Astrocyte (in vitro differentiated cells and primary cell): ENCODE measurements around the gene PGK2. TPM values are rescaled to one million over a fixed set of nuclear protein-coding genes. Genes with fewer than 3 reads are reported as not detected.
"Not testable (repeated sequence)": the region's sequence is repeated elsewhere in the genome, so short reads cannot be mapped to it uniquely, and the experiment has no call there.

Experiments
- DNase-seq: peaks from one replicate; pipeline ENCODE4 v3.0.0-alpha.2; 2010; ENCODE audit warnings: low read depth
- FAIRE-seq: peaks from 2 replicates; lab custom pipeline; 2011; peaks lifted over from hg19 to GRCh38; lab: Jason Lieb, UNC
- H2AFZ ChIP-seq: 2 replicates; pipeline ENCODE4 v1.6.0; 2012; ENCODE audit warnings: low read depth, low read length, inconsistent platforms
- H3K27ac ChIP-seq: 2 replicates; pipeline ENCODE4 v1.5.1; 2011; ENCODE audit warnings: low read depth, low read length, inconsistent platforms
- H3K27me3 ChIP-seq: 2 replicates; pipeline ENCODE4 v1.6.0; 2011; ENCODE audit warnings: low read length, inconsistent platforms; ENCODE audit not compliant: insufficient read depth
- H3K36me3 ChIP-seq: 2 replicates; pipeline ENCODE4 v1.5.1; 2011; ENCODE audit warnings: low read length, inconsistent platforms; ENCODE audit not compliant: insufficient read depth
- H3K4me1 ChIP-seq: 2 replicates; pipeline ENCODE4 v1.5.1; 2011; ENCODE audit warnings: low read length, inconsistent platforms; ENCODE audit not compliant: insufficient read depth
- H3K4me2 ChIP-seq: 2 replicates; pipeline ENCODE4 v1.6.0; 2012; ENCODE audit warnings: low read length, inconsistent platforms
- H3K4me3 ChIP-seq: 2 replicates; pipeline ENCODE4 v1.5.1; 2011; ENCODE audit warnings: low read depth, mild to moderate bottlenecking, low read length, inconsistent platforms; ENCODE audit not compliant: insufficient read depth
- H3K79me2 ChIP-seq: 2 replicates; pipeline ENCODE4 v1.6.0; 2012; ENCODE audit warnings: mild to moderate bottlenecking, low read length, inconsistent platforms; ENCODE audit not compliant: insufficient read depth
- H3K9ac ChIP-seq: 2 replicates; pipeline ENCODE4 v1.6.0; 2012; ENCODE audit warnings: mild to moderate bottlenecking, low read length, inconsistent platforms
- H3K9me3 ChIP-seq: 2 replicates; pipeline ENCODE4 v1.5.1; 2012; ENCODE audit warnings: low read depth, mild to moderate bottlenecking, low read length, inconsistent platforms; ENCODE audit not compliant: insufficient read depth
- H4K20me1 ChIP-seq: 2 replicates; pipeline ENCODE4 v1.6.0; 2012; ENCODE audit warnings: low read length, inconsistent platforms; ENCODE audit not compliant: insufficient read depth
- H3K27ac Mint-ChIP-seq: one replicate; pipeline ENCODE4 v1.8.0; 2021; ENCODE audit warnings: mild to moderate bottlenecking, mixed read lengths; ENCODE audit not compliant: unreplicated experiment
- H3K27me3 Mint-ChIP-seq: one replicate; pipeline ENCODE4 v1.8.0; 2021; ENCODE audit warnings: low read depth, mixed read lengths; ENCODE audit not compliant: unreplicated experiment
- H3K36me3 Mint-ChIP-seq: one replicate; pipeline ENCODE4 v1.8.0; 2021; ENCODE audit warnings: low read depth, mixed read lengths; ENCODE audit not compliant: unreplicated experiment
- H3K4me1 Mint-ChIP-seq: one replicate; pipeline ENCODE4 v1.8.0; 2021; ENCODE audit warnings: low read depth, mixed read lengths; ENCODE audit not compliant: unreplicated experiment
- H3K4me3 Mint-ChIP-seq: one replicate; pipeline ENCODE4 v1.8.0; 2021; ENCODE audit warnings: mild to moderate bottlenecking, moderate library complexity, mixed read lengths; ENCODE audit not compliant: unreplicated experiment
- H3K9me3 Mint-ChIP-seq: one replicate; pipeline ENCODE4 v1.8.0; 2021; ENCODE audit warnings: mild to moderate bottlenecking, mixed read lengths; ENCODE audit not compliant: unreplicated experiment
- CTCF ChIP-seq: IDR thresholded peaks from 2 replicates; pipeline ENCODE4 v1.5.1; 2011; ENCODE audit warnings: low read depth, mild to moderate bottlenecking, inconsistent platforms, low read length, moderate library complexity; ENCODE audit not compliant: insufficient read depth
- EZH2 ChIP-seq: IDR thresholded peaks from 2 replicates; pipeline ENCODE4 v1.6.1; 2012; ENCODE audit warnings: mild to moderate bottlenecking, low read length, inconsistent platforms; ENCODE audit not compliant: insufficient read depth
- total RNA-seq: library from RNA; stranded (reverse); gene quantifications from 2 replicates; pipeline ENCODE4 v1.2.1, GENCODE V29; 2021

Gene PGK2
- total RNA-seq, 1 donor from 2014 or later = not detected

- H3K27me3 Mint-ChIP-seq = no peaks in the 10 kb centered on the region
- H3K27ac Mint-ChIP-seq = no peak overlapping the region
- H3K4me3 Mint-ChIP-seq = no peak overlapping the region
- FAIRE-seq = no peak
- Histone ChIP-seq H3K27ac (no peak overlapping the region), H3K9ac (no peak overlapping the region), H3K79me2 (no peaks in the 10 kb centered on the region), H3K36me3 (no peaks in the 10 kb centered on the region), H3K4me2 (no peak overlapping the region), H3K4me1 (no peaks in the 10 kb centered on the region), H4K20me1 (no peaks in the 10 kb centered on the region), H3K9me3 (no peaks in the 10 kb centered on the region), H3K27me3 (no peaks in the 10 kb centered on the region), H2AFZ (no peak overlapping the region), H3K4me3 (no peak overlapping the region)
- H3K9me3 Mint-ChIP-seq = peaks cover 3% of the 10 kb centered on the region
- no peak for DNase-seq
- TF ChIP-seq EZH2 (no peak), CTCF (no peak)
- no peaks in the 10 kb centered on the region for H3K36me3 Mint-ChIP-seq
- H3K4me1 Mint-ChIP-seq = no peaks in the 10 kb centered on the region
These were observed 12.0 kb upstream of the PGK2 start for GRCh38 chr6:49799090-49799489.

GRCh38 chr6:49796842-49797455 is 9.9 kb upstream of the PGK2 start:
- not testable (repeated sequence) for H3K9ac ChIP-seq, H4K20me1 ChIP-seq, H3K4me1 ChIP-seq, H3K79me2 ChIP-seq, H3K9me3 Mint-ChIP-seq, H3K27me3 ChIP-seq, H3K9me3 ChIP-seq, H3K36me3 Mint-ChIP-seq, H3K4me3 Mint-ChIP-seq, H3K27me3 Mint-ChIP-seq, FAIRE-seq, H3K4me2 ChIP-seq, H3K4me3 ChIP-seq, H2AFZ ChIP-seq, H3K27ac Mint-ChIP-seq, DNase-seq, H3K27ac ChIP-seq, H3K4me1 Mint-ChIP-seq, H3K36me3 ChIP-seq

- no peak overlapping the region for H2AFZ ChIP-seq
- no peak overlapping the region for H3K9ac ChIP-seq
- Mint-ChIP-seq H3K27ac (no peak overlapping the region), H3K9me3 (no peaks in the 10 kb centered on the region), H3K4me3 (no peak overlapping the region), H3K36me3 (no peaks in the 10 kb centered on the region), H3K27me3 (no peaks in the 10 kb centered on the region), H3K4me1 (no peaks in the 10 kb centered on the region)
- H4K20me1 ChIP-seq = no peaks in the 10 kb centered on the region
- H3K4me1 ChIP-seq = no peaks in the 10 kb centered on the region
- TF ChIP-seq EZH2 (no peak), CTCF (no peak)
- FAIRE-seq (no peak), DNase-seq (no peak)
- H3K79me2 ChIP-seq = no peaks in the 10 kb centered on the region
- no peak overlapping the region for H3K4me2 ChIP-seq
- H3K27me3 ChIP-seq = no peaks in the 10 kb centered on the region
- H3K9me3 ChIP-seq = peaks cover 3% of the 10 kb centered on the region
- H3K27ac ChIP-seq = no peak overlapping the region
- no peak overlapping the region for H3K4me3 ChIP-seq
- no peaks in the 10 kb centered on the region for H3K36me3 ChIP-seq
These were observed 3.3 kb upstream of the PGK2 start for GRCh38 chr6:49790341-49790740.
